ENCODE results near the gene FOXP4.

FOXP4 gene

GRCh38 chr6:41599015-41599851 is 53.1 kb downstream of the FOXP4 start:
- WGBS (ENCODE audit: insufficient coverage, insufficient read length): no CpG with 5 or more reads among the region's 21 CpGs
- no peaks in the 10 kb centered on the region for H3K27me3 ChIP-seq (ENCODE audit: control insufficient read depth, insufficient read depth, low read length)
- no peaks in the 10 kb centered on the region for H3K36me3 ChIP-seq (ENCODE audit: control insufficient read depth, insufficient read depth, low read length)
- H3K27ac ChIP-seq (ENCODE audit: low read length): no peak overlapping the region
- no peak overlapping the region for H3K4me3 ChIP-seq (ENCODE audit: low read length)
- peaks cover 7% of the 10 kb centered on the region for H3K4me1 ChIP-seq (ENCODE audit: control insufficient read depth, insufficient read depth, low read length)
- H3K9me3 ChIP-seq (ENCODE audit: control insufficient read depth, insufficient read depth, low read length): no peaks in the 10 kb centered on the region
- DNase-seq (ENCODE audit: low read depth, low spot score): no peak

DNA sequence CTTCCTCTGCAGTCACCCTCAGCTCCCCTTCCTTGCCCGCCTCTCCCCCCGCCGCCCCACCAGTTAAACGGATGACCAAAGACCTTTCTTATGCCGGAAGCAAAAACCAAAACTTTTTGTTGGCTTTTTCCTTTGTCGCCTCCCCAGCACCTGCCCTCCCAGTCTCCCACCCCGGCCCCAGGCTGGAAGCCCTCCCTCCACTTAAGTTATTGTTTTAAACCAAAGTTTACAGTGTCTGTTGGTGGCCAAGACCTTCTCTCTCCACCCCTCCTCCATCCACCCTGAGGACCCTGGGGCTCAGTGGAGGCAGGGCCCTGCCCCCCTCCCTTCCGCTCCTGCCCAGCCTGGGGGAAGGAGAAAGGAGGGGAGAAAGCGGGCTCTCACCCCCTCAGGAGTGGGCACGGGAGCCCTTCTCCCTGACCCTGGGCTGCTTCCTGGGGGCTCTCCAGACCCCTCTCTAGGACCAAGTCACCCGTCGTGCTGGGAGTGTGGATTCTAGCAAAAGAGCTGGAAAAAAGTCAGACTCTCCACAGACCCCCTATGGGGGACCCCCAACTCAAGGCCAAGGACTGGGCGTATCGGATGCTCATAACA is 53.8 kb downstream of the FOXP4 start:
- no peaks in the 10 kb centered on the region for H3K9me3 ChIP-seq (ENCODE audit: control insufficient read depth, insufficient read depth, low read length)
- no peak overlapping the region for H3K4me3 ChIP-seq (ENCODE audit: low read length)
- H3K4me1 ChIP-seq (ENCODE audit: control insufficient read depth, insufficient read depth, low read length): peaks cover 7% of the 10 kb centered on the region
- no peaks in the 10 kb centered on the region for H3K36me3 ChIP-seq (ENCODE audit: control insufficient read depth, insufficient read depth, low read length)
- no peaks in the 10 kb centered on the region for H3K27me3 ChIP-seq (ENCODE audit: control insufficient read depth, insufficient read depth, low read length)
- H3K27ac ChIP-seq (ENCODE audit: low read length): no peak overlapping the region
- no peak for DNase-seq (ENCODE audit: low read depth, low spot score)
- WGBS (ENCODE audit: insufficient coverage, insufficient read length): no CpG with 5 or more reads among the region's 14 CpGs

DNA sequence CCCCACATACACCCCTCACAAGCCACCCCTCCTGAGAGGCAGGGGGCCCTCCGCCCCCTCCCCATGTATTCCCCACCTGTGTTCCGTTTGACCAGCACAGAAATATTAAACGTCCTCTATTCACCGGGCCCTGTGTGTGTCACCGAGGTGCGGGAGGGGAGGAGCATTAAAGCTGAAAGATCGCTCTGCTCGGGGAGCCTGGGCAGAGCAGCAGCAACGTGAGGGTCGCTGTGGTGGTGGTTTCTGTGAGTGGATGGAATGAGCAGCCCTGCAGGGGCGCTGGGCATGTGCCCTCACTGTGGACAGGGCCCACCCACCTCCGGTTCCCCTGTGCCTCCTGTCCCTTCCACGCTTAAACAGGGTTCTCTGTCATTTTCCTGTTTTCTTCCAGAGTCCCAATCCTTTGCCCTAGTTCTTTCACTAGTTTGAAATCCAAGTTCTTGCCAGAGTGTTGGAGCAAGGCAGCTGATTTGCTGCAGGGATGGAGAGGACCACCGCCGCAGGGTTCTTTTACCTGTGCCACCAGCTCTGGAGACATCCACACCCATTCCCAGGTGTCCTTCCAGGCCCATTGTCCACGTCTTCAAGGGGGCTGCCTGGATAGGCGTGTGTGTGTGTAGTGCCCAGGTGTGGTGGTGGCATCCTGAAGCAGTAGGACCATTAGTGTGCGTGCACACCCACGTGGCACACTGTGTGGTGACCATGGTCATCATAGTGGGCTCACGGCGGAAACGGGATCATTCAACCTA is 54.5 kb downstream of the FOXP4 start:
- Histone ChIP-seq H3K27me3 (ENCODE audit: control insufficient read depth, insufficient read depth, low read length) (no peaks in the 10 kb centered on the region), H3K36me3 (ENCODE audit: control insufficient read depth, insufficient read depth, low read length) (no peaks in the 10 kb centered on the region), H3K4me1 (ENCODE audit: control insufficient read depth, insufficient read depth, low read length) (peaks cover 7% of the 10 kb centered on the region), H3K9me3 (ENCODE audit: control insufficient read depth, insufficient read depth, low read length) (no peaks in the 10 kb centered on the region), H3K4me3 (ENCODE audit: low read length) (no peak overlapping the region), H3K27ac (ENCODE audit: low read length) (no peak overlapping the region)
- no peak for DNase-seq (ENCODE audit: low read depth, low spot score)
- WGBS (ENCODE audit: insufficient coverage, insufficient read length): no CpG with 5 or more reads among the region's 22 CpGs

- H3K4me1 ChIP-seq (ENCODE audit: control insufficient read depth, insufficient read depth, low read length): peaks cover 7% of the 10 kb centered on the region
- no peaks in the 10 kb centered on the region for H3K27me3 ChIP-seq (ENCODE audit: control insufficient read depth, insufficient read depth, low read length)
- no peaks in the 10 kb centered on the region for H3K36me3 ChIP-seq (ENCODE audit: control insufficient read depth, insufficient read depth, low read length)
- WGBS (ENCODE audit: insufficient coverage, insufficient read length): no CpG with 5 or more reads among the region's 6 CpGs
- no peak for DNase-seq (ENCODE audit: low read depth, low spot score)
- no peak overlapping the region for H3K4me3 ChIP-seq (ENCODE audit: low read length)
- H3K9me3 ChIP-seq (ENCODE audit: control insufficient read depth, insufficient read depth, low read length): no peaks in the 10 kb centered on the region
- H3K27ac ChIP-seq (ENCODE audit: low read length): no peak overlapping the region
Observed at GRCh38 chr6:41601248-41601549, 55.0 kb downstream of the FOXP4 start.

DNA sequence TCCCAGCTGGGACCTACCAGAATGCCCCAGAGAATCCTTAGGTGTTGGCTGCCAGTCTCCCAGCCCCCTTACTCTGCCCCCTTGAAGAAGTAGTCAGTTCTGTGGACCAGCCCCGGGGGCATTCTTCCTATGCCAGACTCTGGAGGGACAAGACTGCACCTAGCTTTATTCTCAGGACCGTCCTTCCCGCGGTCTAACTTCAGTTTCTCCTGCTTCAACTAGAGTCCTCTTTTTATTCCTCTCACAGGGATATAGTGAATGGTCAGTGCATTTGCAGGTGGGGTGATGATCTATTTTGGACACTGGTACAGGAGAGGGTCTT is 56.2 kb downstream of the FOXP4 start:
- peaks cover 7% of the 10 kb centered on the region for H3K4me1 ChIP-seq (ENCODE audit: control insufficient read depth, insufficient read depth, low read length)
- no peaks in the 10 kb centered on the region for H3K27me3 ChIP-seq (ENCODE audit: control insufficient read depth, insufficient read depth, low read length)
- H3K9me3 ChIP-seq (ENCODE audit: control insufficient read depth, insufficient read depth, low read length): no peaks in the 10 kb centered on the region
- H3K4me3 ChIP-seq (ENCODE audit: low read length): no peak overlapping the region
- no peaks in the 10 kb centered on the region for H3K36me3 ChIP-seq (ENCODE audit: control insufficient read depth, insufficient read depth, low read length)
- no peak for DNase-seq (ENCODE audit: low read depth, low spot score)
- H3K27ac ChIP-seq (ENCODE audit: low read length): no peak overlapping the region
- no CpG with 5 or more reads among the region's 4 CpGs for WGBS (ENCODE audit: insufficient coverage, insufficient read length)

DNA sequence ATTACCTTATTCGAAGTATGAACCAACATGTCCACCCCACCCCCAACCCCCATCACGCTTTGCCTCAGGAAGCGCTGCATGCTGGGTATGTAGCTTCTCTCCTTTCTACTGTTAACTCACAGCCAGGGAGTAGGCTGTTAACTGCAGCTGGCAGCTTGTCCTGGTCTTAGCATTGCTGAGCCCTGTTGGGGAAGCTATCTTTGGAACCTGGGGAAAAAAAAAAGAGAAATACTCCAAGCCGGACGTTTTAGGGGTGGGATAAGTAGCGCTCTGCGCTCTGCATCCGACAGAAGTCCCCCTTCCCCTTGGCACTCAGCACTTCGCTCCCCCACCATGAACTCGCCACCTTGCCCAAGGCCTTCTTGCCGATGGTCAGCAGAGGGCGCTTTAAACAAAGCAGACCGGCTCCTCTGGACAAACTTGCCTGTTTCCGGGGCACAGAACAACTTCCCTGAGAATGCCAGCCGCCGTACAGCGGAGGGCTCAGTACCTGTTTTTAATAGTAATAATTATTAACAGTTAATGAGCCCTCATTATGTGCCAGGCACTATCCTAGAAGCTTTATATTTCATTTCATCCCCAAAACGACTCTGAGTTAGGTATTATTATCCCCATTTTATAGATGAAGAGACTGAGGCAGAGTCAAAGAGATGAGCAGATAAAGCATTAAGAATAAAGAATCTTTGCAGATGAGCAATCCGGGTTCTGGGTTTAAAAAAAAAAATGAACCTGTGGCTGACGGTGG is 56.9 kb downstream of the FOXP4 start:
- Histone ChIP-seq H3K4me3 (ENCODE audit: low read length) (no peak overlapping the region; the same call in 1 of the 2 replicates), H3K9me3 (ENCODE audit: control insufficient read depth, insufficient read depth, low read length) (no peaks in the 10 kb centered on the region), H3K27ac (ENCODE audit: low read length) (no peak overlapping the region), H3K27me3 (ENCODE audit: control insufficient read depth, insufficient read depth, low read length) (no peaks in the 10 kb centered on the region), H3K4me1 (ENCODE audit: control insufficient read depth, insufficient read depth, low read length) (peaks cover 3% of the 10 kb centered on the region; the same call in 1 of the 2 replicates), H3K36me3 (ENCODE audit: control insufficient read depth, insufficient read depth, low read length) (no peaks in the 10 kb centered on the region)
- no CpG with 5 or more reads among the region's 20 CpGs for WGBS (ENCODE audit: insufficient coverage, insufficient read length)
- peak; percentile 79 for DNase-seq (ENCODE audit: low read depth, low spot score)

DNA sequence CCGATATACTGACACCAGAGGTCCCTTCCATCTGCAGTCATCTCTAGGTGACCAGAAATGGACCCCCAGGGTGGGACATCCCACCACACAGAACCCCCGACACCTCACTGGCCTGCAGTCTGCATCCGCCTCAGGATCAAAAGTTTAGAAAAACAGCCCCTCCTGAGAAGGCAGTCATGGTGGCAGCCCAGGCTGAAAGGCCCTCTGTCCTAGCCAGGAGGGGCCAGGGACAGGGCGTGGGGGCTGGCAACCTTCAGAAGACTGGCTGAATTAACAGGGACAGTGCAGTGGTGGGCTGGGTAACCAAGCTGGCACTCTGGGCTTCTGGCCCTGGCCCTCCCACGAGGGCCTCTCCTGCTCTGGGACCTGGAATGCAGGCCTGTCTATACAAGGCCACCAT is 57.8 kb downstream of the FOXP4 start:
- no peaks in the 10 kb centered on the region for H3K9me3 ChIP-seq (ENCODE audit: control insufficient read depth, insufficient read depth, low read length)
- no peak overlapping the region for H3K27ac ChIP-seq (ENCODE audit: low read length)
- no peaks in the 10 kb centered on the region for H3K27me3 ChIP-seq (ENCODE audit: control insufficient read depth, insufficient read depth, low read length)
- peaks cover 3% of the 10 kb centered on the region; the same call in 1 of the 2 replicates for H3K4me1 ChIP-seq (ENCODE audit: control insufficient read depth, insufficient read depth, low read length)
- H3K36me3 ChIP-seq (ENCODE audit: control insufficient read depth, insufficient read depth, low read length): no peaks in the 10 kb centered on the region
- no peak overlapping the region for H3K4me3 ChIP-seq (ENCODE audit: low read length)
- DNase-seq (ENCODE audit: low read depth, low spot score): no peak
- WGBS (ENCODE audit: insufficient coverage, insufficient read length): no CpG with 5 or more reads among the region's 5 CpGs

- H3K4me1 ChIP-seq (ENCODE audit: control insufficient read depth, insufficient read depth, low read length): 0 out of 2 replicates have a peak, but pooled peaks cover 1% of the 10 kb centered on the region
- no CpG with 5 or more reads among the region's 3 CpGs for WGBS (ENCODE audit: insufficient coverage, insufficient read length)
- no peak for DNase-seq (ENCODE audit: low read depth, low spot score)
Observed at GRCh38 chr6:41605649-41606048, 59.5 kb downstream of the FOXP4 start.

GRCh38 chr6:41607036-41607435 is 60.9 kb downstream of the FOXP4 start:
- Histone ChIP-seq H3K36me3 (ENCODE audit: control insufficient read depth, insufficient read depth, low read length) (no peaks in the 10 kb centered on the region), H3K9me3 (ENCODE audit: control insufficient read depth, insufficient read depth, low read length) (no peaks in the 10 kb centered on the region), H3K27me3 (ENCODE audit: control insufficient read depth, insufficient read depth, low read length) (no peaks in the 10 kb centered on the region), H3K27ac (ENCODE audit: low read length) (no peak overlapping the region), H3K4me1 (ENCODE audit: control insufficient read depth, insufficient read depth, low read length) (no peaks in the 10 kb centered on the region), H3K4me3 (ENCODE audit: low read length) (no peak overlapping the region)
- DNase-seq (ENCODE audit: low read depth, low spot score): no peak
- no CpG with 5 or more reads among the region's 5 CpGs for WGBS (ENCODE audit: insufficient coverage, insufficient read length)

More at GRCh38 chr6:41605649-41606048, 59.5 kb downstream of the FOXP4 start:
- no peaks in the 10 kb centered on the region for H3K9me3 ChIP-seq (ENCODE audit: control insufficient read depth, insufficient read depth, low read length)
- H3K36me3 ChIP-seq (ENCODE audit: control insufficient read depth, insufficient read depth, low read length): no peaks in the 10 kb centered on the region
- no peak overlapping the region for H3K27ac ChIP-seq (ENCODE audit: low read length)
- no peaks in the 10 kb centered on the region for H3K27me3 ChIP-seq (ENCODE audit: control insufficient read depth, insufficient read depth, low read length)
- no peak overlapping the region for H3K4me3 ChIP-seq (ENCODE audit: low read length)

- no peaks in the 10 kb centered on the region for H3K36me3 ChIP-seq (ENCODE audit: control insufficient read depth, insufficient read depth, low read length)
- no CpG with 5 or more reads among the region's 9 CpGs for WGBS (ENCODE audit: insufficient coverage, insufficient read length)
- no peak overlapping the region for H3K4me3 ChIP-seq (ENCODE audit: low read length)
- no peaks in the 10 kb centered on the region for H3K9me3 ChIP-seq (ENCODE audit: control insufficient read depth, insufficient read depth, low read length)
- no peaks in the 10 kb centered on the region for H3K4me1 ChIP-seq (ENCODE audit: control insufficient read depth, insufficient read depth, low read length)
- H3K27ac ChIP-seq (ENCODE audit: low read length): no peak overlapping the region
- no peak for DNase-seq (ENCODE audit: low read depth, low spot score)
- no peaks in the 10 kb centered on the region for H3K27me3 ChIP-seq (ENCODE audit: control insufficient read depth, insufficient read depth, low read length)
Observed at GRCh38 chr6:41607736-41608135, 61.6 kb downstream of the FOXP4 start.

Data from iPS DF 6.9 (cell line).